Mucosa of rectum (tissue), 2 donors: ENCODE measurements around the gene TUG1.
A peak's percentile ranks its signal among the peaks of the same experiment; 100 is the strongest.

Experiments
- H3K27ac ChIP-seq, 2 donors: one replicate each; pipeline ENCODE4 v1.7.0; 2013; ENCODE audit warnings: inconsistent platforms in 2 of 2, low read depth in 2 of 2, low read length in 2 of 2
- H3K27me3 ChIP-seq, 2 donors: one replicate each; pipeline ENCODE4 v1.7.0; 2013; ENCODE audit warnings: low read length in 2 of 2; ENCODE audit not compliant: control insufficient read depth in 2 of 2, insufficient read depth in 2 of 2
- H3K36me3 ChIP-seq, 2 donors: one replicate each; pipeline ENCODE4 v1.7.0; 2013; ENCODE audit warnings: low read length in 2 of 2; ENCODE audit not compliant: control insufficient read depth in 2 of 2, insufficient read depth in 2 of 2
- H3K4me1 ChIP-seq, 2 donors: one replicate each; pipeline ENCODE4 v1.7.0; 2013; ENCODE audit warnings: low read length in 2 of 2, mild to moderate bottlenecking in 1 of 2; ENCODE audit not compliant: control insufficient read depth in 2 of 2, insufficient read depth in 2 of 2
- H3K4me3 ChIP-seq, 2 donors: one replicate each; pipeline ENCODE4 v1.7.0; 2013; ENCODE audit warnings: low read length in 2 of 2
- H3K9ac ChIP-seq, 2 donors: one replicate each; pipeline ENCODE4 v1.7.0; 2013; ENCODE audit warnings: low read length in 2 of 2, low read depth in 1 of 2, mild to moderate bottlenecking in 1 of 2
- H3K9me3 ChIP-seq, 2 donors: one replicate each; pipeline ENCODE4 v1.7.0; 2013; ENCODE audit warnings: low read length in 2 of 2; ENCODE audit not compliant: control insufficient read depth in 2 of 2
- donor health status: healthy.
- donor health status: Normal muscosa, but diverticular disease.

TUG1 gene

DNA sequence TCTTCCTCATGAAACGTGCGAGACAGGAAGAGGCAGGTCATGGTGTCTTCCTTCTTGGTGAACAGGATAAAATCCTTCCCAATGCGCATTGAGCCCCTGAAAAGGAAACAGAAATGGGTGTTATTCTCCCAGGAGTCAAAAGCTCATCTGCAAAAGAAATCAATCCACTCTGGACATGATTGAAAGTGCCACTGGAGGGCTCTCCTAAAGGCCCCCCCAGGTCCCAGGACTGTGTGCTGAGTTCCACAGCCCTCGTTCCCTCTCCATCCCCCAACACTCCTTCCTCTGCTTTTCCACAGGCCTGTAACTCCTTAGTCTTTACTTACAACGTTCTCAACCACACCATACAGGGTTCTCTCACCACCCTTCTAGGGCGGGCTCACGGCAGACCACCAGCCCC, 22.7 kb upstream of the TUG1 start:
- Histone ChIP-seq H3K4me3 (no peak overlapping the region), H3K9me3 (no peaks in the 10 kb centered on the region), H3K9ac (no peak overlapping the region), H3K27ac (no peak overlapping the region), H3K4me1 (peaks cover 3 to 4% of the 10 kb centered on the region in 2 donors), H3K36me3 (peaks cover 76% of the 10 kb centered on the region in 2 donors), H3K27me3 (no peaks in the 10 kb centered on the region)

DNA sequence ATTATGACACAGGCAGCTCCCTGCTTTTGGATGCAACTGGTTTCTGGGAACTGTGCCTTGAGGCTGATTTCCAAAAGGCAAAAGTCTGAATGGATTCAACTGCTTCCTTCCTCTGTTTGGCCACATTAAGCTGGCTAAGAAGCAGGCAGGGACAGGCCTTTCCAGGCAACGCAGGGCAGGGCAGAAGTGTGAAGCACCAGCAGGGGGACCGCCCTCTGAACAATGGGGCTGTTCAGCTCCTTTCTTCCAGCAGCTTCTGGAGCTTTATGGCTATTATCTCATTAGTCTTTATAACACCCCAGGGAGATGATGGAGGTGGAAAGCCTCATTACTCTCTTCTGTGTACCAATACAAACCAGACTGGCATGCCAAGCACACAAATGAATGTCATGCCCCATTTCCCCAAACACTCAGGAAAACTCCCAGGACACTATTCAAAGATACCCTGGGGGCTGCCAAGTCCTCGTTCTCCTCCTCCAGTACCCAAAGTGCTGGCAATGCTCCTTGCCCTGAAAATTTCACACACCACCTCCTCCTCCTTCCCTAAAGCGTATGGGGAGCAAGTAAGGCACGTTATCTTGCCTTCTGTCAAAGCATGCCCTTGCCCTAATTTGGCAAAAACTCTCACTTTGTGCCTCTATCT, 21.8 kb upstream of the TUG1 start:
- Histone ChIP-seq H3K9ac (no peak overlapping the region), H3K4me1 (peaks cover 3 to 4% of the 10 kb centered on the region in 2 donors), H3K36me3 (peaks cover 66 to 68% of the 10 kb centered on the region in 2 donors), H3K9me3 (no peaks in the 10 kb centered on the region), H3K4me3 (no peak overlapping the region), H3K27me3 (no peaks in the 10 kb centered on the region), H3K27ac (no peak overlapping the region)

DNA sequence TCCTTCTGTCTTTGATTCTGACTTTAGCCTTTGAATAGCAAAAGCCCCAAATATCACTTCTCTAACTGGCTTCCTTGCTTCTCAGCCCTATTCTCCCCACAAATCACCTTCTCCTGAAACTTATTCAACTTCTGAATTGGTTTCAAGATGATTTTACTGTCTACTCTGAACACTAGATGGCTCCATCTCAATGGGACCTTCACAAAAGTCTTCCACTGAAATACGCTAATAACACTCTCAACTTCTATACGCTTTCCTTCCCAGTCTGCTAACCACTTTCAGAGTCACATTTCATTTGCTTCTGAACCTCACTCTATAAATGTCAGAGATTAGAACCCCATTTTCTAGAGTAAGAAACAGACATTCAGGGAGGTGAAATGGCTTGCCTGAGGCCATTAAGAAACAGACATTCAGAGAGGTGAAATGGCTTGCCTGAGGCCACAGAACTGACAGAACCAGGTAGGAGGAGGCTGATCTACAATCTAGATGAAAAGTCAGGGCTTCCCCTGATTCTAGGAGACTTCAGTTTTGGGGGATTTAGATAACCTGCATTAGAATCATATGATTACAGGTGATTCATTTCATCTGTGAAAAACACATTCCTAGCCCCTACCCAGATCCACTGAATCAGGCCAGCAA, 21.1 kb upstream of the TUG1 start:
- peak overlapping the region in 1 of 2 donors; percentile 20 for H3K9ac ChIP-seq
- H3K27me3 ChIP-seq = no peaks in the 10 kb centered on the region

DNA sequence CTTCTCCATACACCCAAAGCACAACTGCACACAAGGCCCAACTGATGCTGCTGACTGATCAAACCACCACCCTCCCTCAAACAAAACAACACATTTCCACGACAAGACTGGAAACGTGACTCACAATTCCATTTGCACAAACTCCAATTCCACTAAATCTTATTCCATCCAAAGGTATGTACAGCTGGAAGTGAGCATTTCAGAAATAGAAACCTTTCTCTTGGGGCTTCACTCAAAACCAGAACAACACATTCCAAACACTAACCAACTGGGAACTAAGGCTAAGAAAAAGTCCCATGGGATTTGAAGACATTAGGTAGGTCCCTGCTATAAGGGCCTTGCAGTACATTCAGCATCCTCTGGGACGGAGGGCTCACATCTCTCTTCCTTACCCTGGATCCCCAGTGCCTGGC, 20.1 kb upstream of the TUG1 start:
- Histone ChIP-seq H3K27ac (no peak overlapping the region), H3K9me3 (no peaks in the 10 kb centered on the region), H3K27me3 (no peaks in the 10 kb centered on the region), H3K4me1 (peaks cover 3 to 4% of the 10 kb centered on the region in 2 donors), H3K36me3 (peaks cover 66 to 68% of the 10 kb centered on the region in 2 donors), H3K9ac (no peak overlapping the region), H3K4me3 (no peak overlapping the region)

More for the DNA sequence above, 21.1 kb upstream of the TUG1 start:
- Histone ChIP-seq H3K4me1 (peaks cover 3 to 4% of the 10 kb centered on the region in 2 donors), H3K4me3 (no peak overlapping the region), H3K9me3 (no peaks in the 10 kb centered on the region), H3K27ac (no peak overlapping the region), H3K36me3 (peaks cover 66 to 67% of the 10 kb centered on the region in 2 donors)

DNA sequence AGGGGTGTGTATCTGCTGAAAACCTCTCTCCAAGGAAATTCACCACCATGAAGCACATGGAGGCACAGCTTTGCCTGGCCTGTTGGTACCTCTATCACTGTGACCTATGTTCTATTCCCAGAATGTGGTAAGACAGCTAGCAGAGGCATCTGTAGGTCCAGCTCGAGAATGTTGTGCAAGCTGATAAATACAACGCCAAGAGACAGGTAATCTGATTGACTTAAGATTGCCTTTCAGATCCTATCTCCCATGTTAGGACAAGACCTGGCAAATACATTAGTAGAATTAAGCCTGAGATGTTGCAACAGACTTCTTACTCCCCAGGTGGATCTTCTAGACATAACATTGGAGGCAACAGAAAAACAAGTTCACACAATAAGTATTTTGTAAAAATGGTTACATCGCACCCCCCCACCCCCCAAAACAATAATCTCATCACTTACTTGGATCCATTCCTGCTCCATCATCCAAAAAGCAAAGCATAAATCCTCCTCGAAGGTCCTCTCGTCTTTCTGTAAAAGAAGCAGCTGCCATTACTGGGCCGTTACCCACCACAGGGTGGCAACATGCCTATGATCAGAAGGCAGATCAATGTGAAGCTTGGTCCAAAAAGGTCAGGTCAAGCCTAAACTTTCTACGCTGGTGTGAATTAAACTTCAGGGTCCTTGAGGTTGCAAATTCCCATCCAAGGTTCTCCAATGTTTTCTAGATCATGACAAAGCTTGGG, 19.0 kb upstream of the TUG1 start:
- Histone ChIP-seq H3K4me1 (peaks cover 3 to 4% of the 10 kb centered on the region in 2 donors), H3K9me3 (no peaks in the 10 kb centered on the region), H3K9ac (no peak overlapping the region), H3K36me3 (peaks cover 56 to 57% of the 10 kb centered on the region in 2 donors), H3K27me3 (no peaks in the 10 kb centered on the region), H3K4me3 (no peak overlapping the region), H3K27ac (no peak overlapping the region)

DNA sequence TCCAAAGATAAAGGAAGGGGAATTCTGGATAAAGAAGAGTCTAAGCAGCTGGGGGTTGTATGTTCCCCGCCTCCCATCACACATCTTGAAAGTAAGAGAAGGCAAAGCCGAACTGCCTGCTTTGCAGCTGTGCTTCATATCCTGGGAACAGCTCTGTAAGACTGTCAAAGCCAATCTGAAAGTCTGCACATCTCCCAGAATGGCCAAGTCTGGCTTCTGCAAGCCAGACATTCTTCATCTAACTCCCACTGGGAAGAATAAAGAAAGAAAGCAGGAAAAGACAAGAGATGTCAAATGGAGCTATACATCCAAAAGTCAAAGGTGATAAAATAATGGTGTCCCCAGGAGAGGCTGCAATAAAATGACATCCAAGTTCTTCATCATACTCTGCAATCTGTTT, 15.9 kb upstream of the TUG1 start:
- H3K4me3 ChIP-seq = no peak overlapping the region
- no peaks in the 10 kb centered on the region for H3K27me3 ChIP-seq
- H3K9me3 ChIP-seq = no peaks in the 10 kb centered on the region
- no peak overlapping the region for H3K27ac ChIP-seq
- no peak overlapping the region for H3K9ac ChIP-seq
- H3K36me3 ChIP-seq = peaks cover 38 to 39% of the 10 kb centered on the region in 2 donors
- H3K4me1 ChIP-seq = peaks cover 0 to 1% of the 10 kb centered on the region in 2 donors

DNA sequence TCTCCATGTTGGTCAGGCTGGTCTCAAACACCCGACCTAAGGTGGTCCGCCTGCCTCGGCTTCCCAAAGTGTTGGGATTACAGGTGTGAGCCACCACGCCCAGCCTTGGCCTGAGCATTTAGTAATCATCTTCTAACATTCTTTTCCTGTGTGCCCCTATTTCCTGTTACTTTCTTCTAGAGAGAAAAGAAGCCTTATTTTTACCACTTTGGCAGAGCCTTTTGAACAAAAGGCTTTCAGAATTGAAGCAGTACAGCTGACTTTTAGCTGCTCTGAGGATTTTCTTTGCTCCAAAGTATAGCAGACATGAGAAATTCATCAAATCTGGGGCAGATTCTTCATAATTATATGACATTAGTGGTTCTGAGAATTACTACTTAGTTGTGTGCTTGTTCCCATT, 13.9 kb upstream of the TUG1 start:
- no peaks in the 10 kb centered on the region for H3K9me3 ChIP-seq
- H3K27ac ChIP-seq = no peak overlapping the region
- H3K4me1 ChIP-seq = no peaks in the 10 kb centered on the region
- H3K36me3 ChIP-seq = peaks cover 20 to 23% of the 10 kb centered on the region in 2 donors
- H3K27me3 ChIP-seq = no peaks in the 10 kb centered on the region
- no peak overlapping the region for H3K9ac ChIP-seq
- no peak overlapping the region for H3K4me3 ChIP-seq

DNA sequence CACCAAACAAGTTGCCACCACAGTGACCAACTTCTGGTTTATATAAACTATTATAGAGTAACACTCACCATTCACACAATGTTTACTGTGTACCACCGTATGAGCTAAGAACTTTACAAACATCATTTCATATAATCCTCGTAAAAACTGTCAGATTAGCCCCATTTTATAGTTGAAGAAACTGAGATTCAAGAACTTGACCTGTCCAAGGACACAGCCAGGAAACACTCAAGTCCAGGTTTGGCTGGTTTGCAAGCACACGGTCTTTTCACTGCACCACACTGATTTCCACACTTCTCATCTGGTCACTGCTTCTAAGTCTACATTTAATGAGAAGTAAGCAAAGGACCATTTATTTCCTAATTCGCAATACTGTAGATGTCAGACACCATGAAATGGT, 4.2 kb upstream of the TUG1 start:
- no peak overlapping the region for H3K27ac ChIP-seq
- peaks cover 0 to 2% of the 10 kb centered on the region in 2 donors for H3K9me3 ChIP-seq
- no peaks in the 10 kb centered on the region for H3K36me3 ChIP-seq
- H3K9ac ChIP-seq = no peak overlapping the region
- no peak overlapping the region for H3K4me3 ChIP-seq
- H3K27me3 ChIP-seq = no peaks in the 10 kb centered on the region
- peaks cover 4 to 7% of the 10 kb centered on the region in 2 donors for H3K4me1 ChIP-seq

DNA sequence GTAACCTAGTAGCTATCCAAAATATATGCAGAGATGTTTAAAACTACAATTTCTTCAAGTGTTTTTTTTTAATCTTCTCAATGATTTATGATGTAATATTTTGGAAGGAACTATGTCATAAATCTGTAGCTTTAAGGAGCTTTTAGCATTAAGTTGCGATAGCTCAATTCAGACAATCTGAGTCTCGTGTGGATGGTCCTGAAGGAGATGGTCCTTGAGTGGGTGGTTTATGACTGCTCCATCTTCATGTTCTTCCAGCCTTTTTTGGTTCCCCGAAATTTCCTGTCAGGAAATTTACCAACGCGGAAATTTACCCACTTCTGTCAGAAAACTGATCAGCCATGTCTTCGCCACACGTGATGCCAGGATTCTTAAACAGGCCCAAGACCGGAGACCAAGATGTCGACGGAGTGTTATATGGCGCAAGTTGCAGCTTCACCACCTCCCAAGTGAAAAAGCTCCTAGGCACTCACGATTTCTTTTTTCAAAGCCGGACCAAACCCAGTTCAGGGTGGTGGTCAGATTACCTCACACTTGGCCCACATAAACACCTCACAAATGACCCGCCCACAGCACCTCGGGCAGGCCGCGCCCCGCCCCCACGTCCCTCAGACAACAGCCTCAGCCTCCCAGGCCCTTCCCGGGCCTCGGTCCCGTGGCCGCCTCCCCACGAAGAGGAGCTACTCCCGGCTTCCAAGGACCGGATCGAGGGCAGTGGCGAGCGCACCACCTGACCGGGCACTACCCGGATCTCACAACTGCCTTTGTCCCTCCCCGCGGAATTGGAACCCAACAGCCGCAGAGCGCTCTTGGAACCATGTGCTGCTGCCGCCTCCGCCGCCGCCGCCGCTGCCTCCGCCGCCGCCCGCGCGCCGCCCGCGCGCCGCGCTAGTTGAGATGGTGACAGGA, 796 bp upstream of the TUG1 start, which contains the start of gene MORC2:
Gene MORC2 (minus strand): TSS at position 760 of the 909 bp plus-strand sequence. CDS start 885 bp downstream, outside the sequence.
- peak within 1 kb of the TSS; percentile 76 to 82 for H3K9ac ChIP-seq
- peaks cover 20 to 21% of the 10 kb centered on the region in 2 donors for H3K36me3 ChIP-seq
- no peaks in the 10 kb centered on the region for H3K27me3 ChIP-seq
- peak within 1 kb of the TSS; percentile 92 to 93 for H3K27ac ChIP-seq
- peak within 1 kb of the TSS; percentile 85 to 90 for H3K4me3 ChIP-seq
- peaks cover 9 to 15% of the 10 kb centered on the region in 2 donors for H3K4me1 ChIP-seq
- peaks cover 3 to 9% of the 10 kb centered on the region in 2 donors for H3K9me3 ChIP-seq
